SK-N-SH treated with all-trans-retinoic acid at 6 μM for 48 hours (cell line): Measurements from ENCODE around the gene TPK1.

Experiments used
- ATAC-seq: fragments of 200-7000 bp; cut with Tn5 transposase; 3 replicates; pipeline ENCODE4 v1.9.1; 2020; ENCODE audit warnings: mild to moderate bottlenecking, moderate library complexity
- ARNTL ChIP-seq: fragments of 450-650 bp; formaldehyde crosslinking; IDR thresholded peaks from 2 replicates; pipeline ENCODE4 v1.5.0; 2020; ENCODE audit warnings: low read depth, mild to moderate bottlenecking, moderate library complexity, borderline replicate concordance
- BACH2 ChIP-seq: fragments of 250-450 bp; sonication (Bioruptor Pico); IDR thresholded peaks from 2 replicates; pipeline ENCODE4 v1.9.0; 2021; ENCODE audit warnings: mild to moderate bottlenecking, borderline replicate concordance
- CREB5 ChIP-seq: fragments of 250-450 bp; sonication (Bioruptor Pico); IDR thresholded peaks from 2 replicates; pipeline ENCODE4 v1.5.1; 2020; ENCODE audit warnings: low read depth, mild to moderate bottlenecking, moderate library complexity
- CSRNP3 ChIP-seq: fragments of 250-450 bp; sonication (Bioruptor Pico); IDR thresholded peaks from 2 replicates; pipeline ENCODE4 v1.5.1; 2021; ENCODE audit warnings: mild to moderate bottlenecking, moderate library complexity
- ESRRG ChIP-seq: fragments of 250-450 bp; sonication (Bioruptor Pico); IDR thresholded peaks from 2 replicates; pipeline ENCODE4 v1.6.1; 2021; ENCODE audit warnings: mild to moderate bottlenecking
- GLIS3 ChIP-seq: fragments of 250-450 bp; sonication (Bioruptor Pico); IDR thresholded peaks from 2 replicates; pipeline ENCODE4 v1.5.0; 2020; ENCODE audit warnings: mild to moderate bottlenecking, moderate library complexity
- ISL1 ChIP-seq: fragments of 250-450 bp; sonication (Bioruptor Pico); IDR thresholded peaks from 2 replicates; pipeline ENCODE4 v2.1.2; 2022; ENCODE audit warnings: mild to moderate bottlenecking, moderate library complexity
- OSR1 ChIP-seq: fragments of 250-450 bp; sonication (Bioruptor Pico); IDR thresholded peaks from 2 replicates; pipeline ENCODE4 v1.8.0; 2022; ENCODE audit warnings: moderate library complexity, mild to moderate bottlenecking, inconsistent platforms
- PATZ1 ChIP-seq: fragments of 250-450 bp; sonication (Bioruptor Pico); IDR thresholded peaks from 2 replicates; pipeline ENCODE4 v1.8.0; 2020; ENCODE audit warnings: mild to moderate bottlenecking, moderate library complexity, borderline replicate concordance
- POU6F1 ChIP-seq: fragments of 250-450 bp; sonication (Bioruptor Pico); IDR thresholded peaks from 2 replicates; pipeline ENCODE4 v1.8.0; 2021; ENCODE audit warnings: low read depth, mild to moderate bottlenecking, moderate library complexity, borderline replicate concordance
- RARB ChIP-seq: fragments of 250-450 bp; sonication (Bioruptor Pico); IDR thresholded peaks from 2 replicates; pipeline ENCODE4 v1.8.0; 2021; ENCODE audit warnings: mild to moderate bottlenecking, moderate library complexity
- SNAI2 ChIP-seq: fragments of 250-450 bp; sonication (Bioruptor Pico); IDR thresholded peaks from 2 replicates; pipeline ENCODE4 v1.5.0; 2020; ENCODE audit warnings: mild to moderate bottlenecking, moderate library complexity
- TCF4 ChIP-seq: fragments of 250-450 bp; sonication (Bioruptor Pico); IDR thresholded peaks from 2 replicates; pipeline ENCODE4 v1.8.0; 2021; ENCODE audit warnings: mild to moderate bottlenecking, moderate library complexity, borderline replicate concordance
- TSHZ2 ChIP-seq: fragments of 250-450 bp; sonication (Bioruptor Pico); IDR thresholded peaks from 2 replicates; pipeline ENCODE4 v1.5.0; 2020; ENCODE audit warnings: mild to moderate bottlenecking, moderate library complexity
- ZC3H10 ChIP-seq: fragments of 250-450 bp; sonication (Bioruptor Pico); IDR thresholded peaks from 2 replicates; pipeline ENCODE4 v1.5.1; 2021; ENCODE audit warnings: mild to moderate bottlenecking, moderate library complexity
- ZFP30 ChIP-seq: fragments of 450-650 bp; formaldehyde crosslinking; IDR thresholded peaks from 2 replicates; pipeline ENCODE4 v1.5.0; 2022; ENCODE audit warnings: mild to moderate bottlenecking, moderate library complexity
- ZNF70 ChIP-seq: fragments of 450-650 bp; formaldehyde crosslinking; IDR thresholded peaks from 2 replicates; pipeline ENCODE4 v1.5.0; 2020; ENCODE audit warnings: mild to moderate bottlenecking, moderate library complexity
- ZNF8 ChIP-seq: fragments of 450-650 bp; formaldehyde crosslinking; IDR thresholded peaks from 2 replicates; pipeline ENCODE4 v1.5.0; 2020; ENCODE audit warnings: mild to moderate bottlenecking, moderate library complexity

TPK1 gene

GRCh38 chr7:144606261-144606660 is 229.6 kb downstream of the TPK1 start:
- ATAC-seq: no peak
- TF ChIP-seq ESRRG (CRISPR knock-in tag) (no peak), ZFP30 (CRISPR knock-in tag) (no peak), TCF4 (CRISPR knock-in tag) (no peak), ISL1 (CRISPR knock-in tag) (no peak), GLIS3 (no peak), RARB (CRISPR knock-in tag) (no peak), POU6F1 (no peak), ZNF70 (no peak), SNAI2 (no peak), ARNTL (CRISPR knock-in tag) (no peak), CSRNP3 (CRISPR knock-in tag) (no peak)

GRCh38 chr7:144596953-144597352 is 238.9 kb downstream of the TPK1 start:
- TF ChIP-seq PATZ1 (CRISPR knock-in tag): no peak
- no peak for TF ChIP-seq CSRNP3 (CRISPR knock-in tag)
- no peak for TF ChIP-seq SNAI2
- no peak for TF ChIP-seq ZC3H10 (CRISPR knock-in tag)
- TF ChIP-seq GLIS3: no peak
- TF ChIP-seq ZNF70: no peak
- no peak for TF ChIP-seq RARB (CRISPR knock-in tag)
- TF ChIP-seq BACH2: no peak
- ATAC-seq: no peak

- ATAC-seq: no peak
- no peak for TF ChIP-seq CREB5 (CRISPR knock-in tag)
Observed at GRCh38 chr7:144594580-144594979, 241.3 kb downstream of the TPK1 start.

GRCh38 chr7:144588559-144589051 is 247.2 kb downstream of the TPK1 start:
- TF ChIP-seq ESRRG (CRISPR knock-in tag) (no peak), TCF4 (CRISPR knock-in tag) (no peak), ZNF8 (CRISPR knock-in tag) (no peak), OSR1 (CRISPR knock-in tag) (no peak), PATZ1 (CRISPR knock-in tag) (no peak), TSHZ2 (CRISPR knock-in tag) (no peak), CSRNP3 (CRISPR knock-in tag) (no peak), ZC3H10 (CRISPR knock-in tag) (no peak), POU6F1 (no peak), BACH2 (no peak), RARB (CRISPR knock-in tag) (no peak)
- ATAC-seq: no peak
